ENCODE results near the gene SLC4A8. TPM values are rescaled to one million over a fixed set of nuclear protein-coding genes. Genes with fewer than 3 reads are reported as not detected.

Gene SLC4A8
- total RNA-seq, 1 experiment from 2014 or later, result 26.3 TPM

- peak overlapping the region in 1 of 3 experiments; percentile 46; a peak in 1 of 7 replicates for H3K27ac Mint-ChIP-seq
- Histone ChIP-seq H3T11ph (ENCODE audit: low read length) (no peak overlapping the region), H3K79me2 (ENCODE audit: insufficient read depth, low read length) (no peaks in the 10 kb centered on the region), H3K4me2 (ENCODE audit: insufficient read depth, insufficient read length, low read length) (no peak overlapping the region), H3K27me3 (ENCODE audit: insufficient read depth, low read length) (no peaks in the 10 kb centered on the region), H4K20me1 (ENCODE audit: control insufficient read depth, insufficient read depth, insufficient read length) (no peaks in the 10 kb centered on the region), H3K14ac (ENCODE audit: insufficient read depth, low read length) (no peak overlapping the region), H3K4me1 (ENCODE audit: insufficient read depth, low read length) (peaks cover 2% of the 10 kb centered on the region; the same call in 1 of the 2 replicates), H2AFZ (ENCODE audit: low read length) (no peak overlapping the region), H3K23me2 (ENCODE audit: insufficient read length, low read depth, low read length, poor library complexity, severe bottlenecking) (no peaks in the 10 kb centered on the region), H3K56ac (ENCODE audit: insufficient read length, low read depth, low read length) (no peak overlapping the region), H3K27ac (ENCODE audit: insufficient read length, low read depth, low read length) (no peak overlapping the region), H2BK20ac (ENCODE audit: low read depth, low read length, poor library complexity, severe bottlenecking) (no peak overlapping the region), H2BK12ac (ENCODE audit: insufficient read length, low read depth, low read length) (no peak overlapping the region), H3K23ac (ENCODE audit: insufficient read length, low read depth, low read length) (no peak overlapping the region), H2BK120ac (ENCODE audit: low read depth, low read length, poor library complexity, severe bottlenecking) (no peak overlapping the region), H3K4ac (ENCODE audit: low read depth, low read length) (no peak overlapping the region), H3K18ac (ENCODE audit: insufficient read length, low read depth, low read length) (no peak overlapping the region), H3K79me1 (ENCODE audit: insufficient read depth, low read depth, low read length, poor library complexity, severe bottlenecking) (no peaks in the 10 kb centered on the region), H3K9me3 (ENCODE audit: control insufficient read depth, low read depth, low read length) (no peaks in the 10 kb centered on the region), H4K91ac (ENCODE audit: insufficient read length, low read depth, low read length) (no peak overlapping the region), H2BK5ac (ENCODE audit: insufficient read length, low read length) (no peak overlapping the region), H4K5ac (ENCODE audit: insufficient read length, low read depth, low read length) (no peak overlapping the region), H3K9ac (ENCODE audit: extremely low read depth, insufficient read length, low read length) (no peak overlapping the region), H2AK5ac (ENCODE audit: insufficient read length, low read length) (no peak overlapping the region), H2BK15ac (ENCODE audit: low read depth, low read length) (no peak overlapping the region), H4K8ac (replicated peaks; ENCODE audit: insufficient read length, low read depth, low read length) (no peak overlapping the region)
- peaks cover 0 to 6% (median 5%) of the 10 kb centered on the region in 3 experiments; a peak in 4 of 7 replicates for H3K36me3 Mint-ChIP-seq (ENCODE audit: insufficient read depth in 1 of 3, low read depth in 3 of 3)
- DNase-seq, result no peak
- no peak for TF ChIP-seq CTCF (conservative IDR thresholded peaks at IDR 0.05)
- peaks cover 22 to 29% of the 10 kb centered on the region in 2 experiments for H3K4me1 Mint-ChIP-seq
- no CpG with 5 or more reads among the region's 2 CpGs for WGBS (ENCODE audit: extremely low coverage, insufficient read length, low lambda C conversion rate)
- no peaks in the 10 kb centered on the region for H3K9me3 Mint-ChIP-seq
- H3K27me3 Mint-ChIP-seq (ENCODE audit: low read depth), result no peaks in the 10 kb centered on the region
- no peak overlapping the region for H3K4me3 Mint-ChIP-seq
These were observed 8.3 kb downstream of the SLC4A8 start for GRCh38 chr12:51432921-51433320.

Data from H9 (cell line).